Liver (tissue), 3 donors: Measurements from ENCODE around the gene ACOT7.

Experiments
- ATF3 ChIP-seq: IDR thresholded peaks from 2 replicates; pipeline ENCODE4 v1.6.1; 2016; ENCODE audit warnings: antibody characterized with exemption
- HNF4G ChIP-seq: IDR thresholded peaks from 2 replicates; pipeline ENCODE4 v1.6.1; 2016; ENCODE audit warnings: antibody characterized with exemption
- JUND ChIP-seq, 2 donors: IDR thresholded peaks; 2 replicates each; pipeline ENCODE4 v1.6.1; 2016; ENCODE audit warnings: antibody characterized with exemption in 2 of 2
- RAD21 ChIP-seq, 2 donors: IDR thresholded peaks; 2 replicates each; pipeline ENCODE4 v1.6.1; 2016; ENCODE audit warnings: antibody characterized with exemption in 2 of 2, mild to moderate bottlenecking in 2 of 2
- RXRA ChIP-seq, 2 donors: IDR thresholded peaks; 2 replicates each; pipeline ENCODE4 v1.6.1; 2017 to 2018; ENCODE audit warnings: antibody characterized with exemption in 2 of 2, mild to moderate bottlenecking in 1 of 2
- SP1 ChIP-seq: IDR thresholded peaks from 2 replicates; pipeline ENCODE4 v1.6.1; 2018; ENCODE audit warnings: antibody characterized with exemption, mild to moderate bottlenecking
- TAF1 ChIP-seq: conservative IDR thresholded peaks from 2 replicates; pipeline ENCODE4 v1.6.1; 2016; ENCODE audit warnings: antibody characterized with exemption, mild to moderate bottlenecking
- TF ChIP-seq, protein P1 (sequence below): IDR thresholded peaks from 2 replicates; pipeline ENCODE4 v1.6.1; 2016; ENCODE audit warnings: antibody characterized with exemption, mild to moderate bottlenecking
- TF ChIP-seq, protein P2 (sequence below): fragments of 150-350 bp; IDR thresholded peaks from 2 replicates; pipeline ENCODE4 v1.5.1; 2017; ENCODE audit warnings: improper control_type of control experiment, low read depth, low read length; ENCODE audit not compliant: missing input control
- TF ChIP-seq, protein P3 (sequence below): IDR thresholded peaks from 2 replicates; pipeline ENCODE4 v1.6.1; 2016; ENCODE audit warnings: antibody characterized with exemption
- donor health status: healthy.
- donor health status: healthy.

GRCh38 chr1:6278263-6278662 is 115.3 kb downstream of the ACOT7 start:
- TF ChIP-seq HNF4G (no peak), ATF3 (no peak), RAD21 (IDR thresholded peaks at IDR 0.05) (no peak), TAF1 (no peak), JUND (IDR thresholded peaks at IDR 0.05) (no peak), SP1 (no peak), RXRA (IDR thresholded peaks at IDR 0.05) (no peak)
- TF ChIP-seq, protein P1, sequence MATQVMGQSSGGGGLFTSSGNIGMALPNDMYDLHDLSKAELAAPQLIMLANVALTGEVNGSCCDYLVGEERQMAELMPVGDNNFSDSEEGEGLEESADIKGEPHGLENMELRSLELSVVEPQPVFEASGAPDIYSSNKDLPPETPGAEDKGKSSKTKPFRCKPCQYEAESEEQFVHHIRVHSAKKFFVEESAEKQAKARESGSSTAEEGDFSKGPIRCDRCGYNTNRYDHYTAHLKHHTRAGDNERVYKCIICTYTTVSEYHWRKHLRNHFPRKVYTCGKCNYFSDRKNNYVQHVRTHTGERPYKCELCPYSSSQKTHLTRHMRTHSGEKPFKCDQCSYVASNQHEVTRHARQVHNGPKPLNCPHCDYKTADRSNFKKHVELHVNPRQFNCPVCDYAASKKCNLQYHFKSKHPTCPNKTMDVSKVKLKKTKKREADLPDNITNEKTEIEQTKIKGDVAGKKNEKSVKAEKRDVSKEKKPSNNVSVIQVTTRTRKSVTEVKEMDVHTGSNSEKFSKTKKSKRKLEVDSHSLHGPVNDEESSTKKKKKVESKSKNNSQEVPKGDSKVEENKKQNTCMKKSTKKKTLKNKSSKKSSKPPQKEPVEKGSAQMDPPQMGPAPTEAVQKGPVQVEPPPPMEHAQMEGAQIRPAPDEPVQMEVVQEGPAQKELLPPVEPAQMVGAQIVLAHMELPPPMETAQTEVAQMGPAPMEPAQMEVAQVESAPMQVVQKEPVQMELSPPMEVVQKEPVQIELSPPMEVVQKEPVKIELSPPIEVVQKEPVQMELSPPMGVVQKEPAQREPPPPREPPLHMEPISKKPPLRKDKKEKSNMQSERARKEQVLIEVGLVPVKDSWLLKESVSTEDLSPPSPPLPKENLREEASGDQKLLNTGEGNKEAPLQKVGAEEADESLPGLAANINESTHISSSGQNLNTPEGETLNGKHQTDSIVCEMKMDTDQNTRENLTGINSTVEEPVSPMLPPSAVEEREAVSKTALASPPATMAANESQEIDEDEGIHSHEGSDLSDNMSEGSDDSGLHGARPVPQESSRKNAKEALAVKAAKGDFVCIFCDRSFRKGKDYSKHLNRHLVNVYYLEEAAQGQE: no peak
- TF ChIP-seq, protein P2, sequence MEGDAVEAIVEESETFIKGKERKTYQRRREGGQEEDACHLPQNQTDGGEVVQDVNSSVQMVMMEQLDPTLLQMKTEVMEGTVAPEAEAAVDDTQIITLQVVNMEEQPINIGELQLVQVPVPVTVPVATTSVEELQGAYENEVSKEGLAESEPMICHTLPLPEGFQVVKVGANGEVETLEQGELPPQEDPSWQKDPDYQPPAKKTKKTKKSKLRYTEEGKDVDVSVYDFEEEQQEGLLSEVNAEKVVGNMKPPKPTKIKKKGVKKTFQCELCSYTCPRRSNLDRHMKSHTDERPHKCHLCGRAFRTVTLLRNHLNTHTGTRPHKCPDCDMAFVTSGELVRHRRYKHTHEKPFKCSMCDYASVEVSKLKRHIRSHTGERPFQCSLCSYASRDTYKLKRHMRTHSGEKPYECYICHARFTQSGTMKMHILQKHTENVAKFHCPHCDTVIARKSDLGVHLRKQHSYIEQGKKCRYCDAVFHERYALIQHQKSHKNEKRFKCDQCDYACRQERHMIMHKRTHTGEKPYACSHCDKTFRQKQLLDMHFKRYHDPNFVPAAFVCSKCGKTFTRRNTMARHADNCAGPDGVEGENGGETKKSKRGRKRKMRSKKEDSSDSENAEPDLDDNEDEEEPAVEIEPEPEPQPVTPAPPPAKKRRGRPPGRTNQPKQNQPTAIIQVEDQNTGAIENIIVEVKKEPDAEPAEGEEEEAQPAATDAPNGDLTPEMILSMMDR: no peak
- TF ChIP-seq, protein P3, sequence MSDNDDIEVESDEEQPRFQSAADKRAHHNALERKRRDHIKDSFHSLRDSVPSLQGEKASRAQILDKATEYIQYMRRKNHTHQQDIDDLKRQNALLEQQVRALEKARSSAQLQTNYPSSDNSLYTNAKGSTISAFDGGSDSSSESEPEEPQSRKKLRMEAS: no peak
